Measurements from ENCODE around the gene IL18R1. TPM values are rescaled to one million over a fixed set of nuclear protein-coding genes. Genes with fewer than 3 reads are reported as not detected.

The IL18R1 gene
- total and polyA plus RNA-seq, 9 of the 15 experiments (the other 6 are each of a cell fraction or from before 2014, with no cell fraction given): 0.55 to 10.0 (median 2.5) TPM

- TF ChIP-seq RBM17 (IDR thresholded peaks at IDR 0.05; ENCODE audit: borderline replicate concordance, low read depth, low read length) (no peak), NCOA1 (IDR thresholded peaks at IDR 0.05; ENCODE audit: low read depth) (no peak)
These were observed 79.2 kb downstream of the IL18R1 start (continued) for GRCh38 chr2:102434655-102435381.

GRCh38 chr2:102435741-102436140, 80.1 kb downstream of the IL18R1 start:
- Histone ChIP-seq H3K79me2 (ENCODE audit: control insufficient read depth, insufficient read depth, low read length) (no peaks in the 10 kb centered on the region), H3K4me3 (no peak overlapping the region), H2AFZ (ENCODE audit: low read depth, low read length) (no peak overlapping the region), H3K9ac (ENCODE audit: insufficient read depth in 1 of 2, low read depth in 2 of 2, low read length in 2 of 2) (no peak overlapping the region), H3K4me2 (ENCODE audit: insufficient read depth, low read length) (no peak overlapping the region), H3K4me1 (replicated peaks in 1 of 2; ENCODE audit: control insufficient read depth in 2 of 2, insufficient read depth in 2 of 2, low read length in 2 of 2) (peaks cover 13 to 26% of the 10 kb centered on the region in 2 experiments; a peak in 4 of 5 replicates), H4K20me1 (replicated peaks; ENCODE audit: control insufficient read depth, insufficient read depth, low read length) (no peaks in the 10 kb centered on the region), H3K27ac (ENCODE audit: extremely low read depth, low read depth, low read length) (no peak overlapping the region), H3K9me1 (ENCODE audit: control insufficient read depth, insufficient read depth, low read length) (no peaks in the 10 kb centered on the region), H3K9me3 (replicated peaks; ENCODE audit: control insufficient read depth, insufficient read depth, low read depth, low read length) (no peaks in the 10 kb centered on the region), H3K36me3 (ENCODE audit: control insufficient read depth, insufficient read depth, low read length) (no peaks in the 10 kb centered on the region), H3K27me3 (ENCODE audit: control insufficient read depth in 2 of 2, insufficient read depth in 2 of 2, low read length in 2 of 2) (no peaks in the 10 kb centered on the region)
- 100% methylated on average over 2 of the region's 2 CpGs for WGBS (ENCODE audit: insufficient coverage, low coverage, missing lambda C conversion rate)
- BruUV-seq (replicated peaks): no TSS peak
- no peak for DNase-seq (ENCODE audit: extremely low read depth in 1 of 4, low spot score in 3 of 4)
- ChIA-PET CTCF (ENCODE audit: low intra/inter-chr PET ratio) (no interaction called here), POLR2A (interaction anchor here (0.6 kb wide), 1 partner anchor 125 kb away, joined by 3 read pairs; the partner anchor contains the start of gene IL1RL1)
- in situ Hi-C loops (cut with MboI) (no loop called here), intact Hi-C loops (cut with micrococcal nuclease) (no loop called here)
- no peak for TF ChIP-seq ZNF24 (IDR thresholded peaks at IDR 0.05)
- TF ChIP-seq ZFP30 (CRISPR knock-in tag; IDR thresholded peaks at IDR 0.05; ENCODE audit: borderline replicate concordance): no peak
- TF ChIP-seq U2AF2 (optimal IDR thresholded peaks at IDR 0.05; ENCODE audit: low read depth, low read length): no peak
- no peak for TF ChIP-seq CCAR2 (IDR thresholded peaks at IDR 0.05; ENCODE audit: low read depth, low read length)
- ATAC-seq: no peak
- no peak for FAIRE-seq

Measured in K562 (cell line).